SK-N-MC (cell line): ENCODE results near the gene FGD6.
A peak's percentile ranks its signal among the peaks of the same experiment; 100 is the strongest.
"Not testable (repeated sequence)": the region's sequence is repeated elsewhere in the genome, so short reads cannot be mapped to it uniquely, and the experiment has no call there.

Experiments used
- DNase-seq: peaks from one replicate; pipeline ENCODE4 v3.0.0-alpha.2; 2011; ENCODE audit warnings: low read depth, low spot score
- H3K27ac ChIP-seq: fragments of 200-600 bp; sonication (generic); 2 replicates; pipeline ENCODE4 v1.5.1; 2016; ENCODE audit warnings: mixed run types
- H3K36me3 ChIP-seq: fragments of 200-600 bp; sonication (generic); 2 replicates; pipeline ENCODE4 v1.6.1; 2017; ENCODE audit warnings: antibody characterized with exemption, low read length, mixed read lengths; ENCODE audit not compliant: insufficient read depth
- H3K4me3 ChIP-seq: fragments of 200-600 bp; sonication (generic); 2 replicates; pipeline ENCODE4 v1.5.1; 2016
- H3K9ac ChIP-seq: fragments of 200-600 bp; sonication (generic); 2 replicates; pipeline ENCODE4 v1.8.0; 2017; ENCODE audit warnings: mixed run types, mixed read lengths; ENCODE audit not compliant: insufficient read length
- H3K9me3 ChIP-seq: fragments of 200-600 bp; sonication (generic); 2 replicates; pipeline ENCODE4 v1.6.1; 2017; ENCODE audit warnings: low read depth, mild to moderate bottlenecking, antibody characterized with exemption, low read length, moderate library complexity, mixed read lengths
- EZH2 ChIP-seq: fragments of 200-600 bp; sonication (generic); IDR thresholded peaks from one replicate; pipeline ENCODE4 v1.6.1; 2017; ENCODE audit warnings: antibody characterized with exemption
- FOXP2 ChIP-seq: optimal IDR thresholded peaks from 2 replicates; pipeline ENCODE3; 2011; ENCODE audit warnings: mild to moderate bottlenecking, moderate library complexity; ENCODE audit not compliant: insufficient read depth; ENCODE audit errors: extremely low read length, control extremely low read depth
- POLR2AphosphoS5 ChIP-seq: IDR thresholded peaks from 2 replicates; pipeline ENCODE4 v1.6.1; 2012; ENCODE audit warnings: mild to moderate bottlenecking, low read depth, low read length, borderline replicate concordance

FGD6 gene

GRCh38 chr12:95197636-95198035, 19.6 kb downstream of the FGD6 start:
- no peaks in the 10 kb centered on the region for H3K36me3 ChIP-seq
- H3K27ac ChIP-seq, result peak overlapping the region; percentile 68
- H3K4me3 ChIP-seq, result no peak overlapping the region
- TF ChIP-seq EZH2 (no peak), FOXP2 (no peak), POLR2AphosphoS5 (no peak)
- no peak overlapping the region for H3K9ac ChIP-seq
- no peak for DNase-seq
- H3K9me3 ChIP-seq, result no peaks in the 10 kb centered on the region

GRCh38 chr12:95196875-95197569, 20.2 kb downstream of the FGD6 start:
- not testable (repeated sequence) for DNase-seq, H3K9me3 ChIP-seq, H3K4me3 ChIP-seq, H3K9ac ChIP-seq, H3K36me3 ChIP-seq
- peak overlapping the region; percentile 68; the same call in 1 of the 2 replicates for H3K27ac ChIP-seq

- no peaks in the 10 kb centered on the region for H3K36me3 ChIP-seq
Measured at GRCh38 chr12:95195122-95195521, 22.1 kb downstream of the FGD6 start.

GRCh38 chr12:95193139-95193538, 24.1 kb downstream of the FGD6 start:
- H3K9me3 ChIP-seq, result no peaks in the 10 kb centered on the region
- H3K9ac ChIP-seq, result no peak overlapping the region
- DNase-seq, result no peak
- no peak overlapping the region for H3K27ac ChIP-seq
- no peak for TF ChIP-seq POLR2AphosphoS5
- TF ChIP-seq FOXP2, result no peak
- no peak for TF ChIP-seq EZH2
- H3K36me3 ChIP-seq, result no peaks in the 10 kb centered on the region
- H3K4me3 ChIP-seq, result no peak overlapping the region

More at GRCh38 chr12:95195122-95195521, 22.1 kb downstream of the FGD6 start:
- Histone ChIP-seq H3K9ac (no peak overlapping the region), H3K27ac (no peak overlapping the region), H3K4me3 (no peak overlapping the region), H3K9me3 (no peaks in the 10 kb centered on the region)
- no peak for DNase-seq
- TF ChIP-seq EZH2 (no peak), FOXP2 (no peak), POLR2AphosphoS5 (no peak)

- H3K9me3 ChIP-seq, result no peaks in the 10 kb centered on the region
- TF ChIP-seq EZH2, result no peak
- no peak for TF ChIP-seq POLR2AphosphoS5
- TF ChIP-seq FOXP2, result no peak
- DNase-seq, result no peak
- H3K27ac ChIP-seq, result no peak overlapping the region
- no peaks in the 10 kb centered on the region for H3K36me3 ChIP-seq
- no peak overlapping the region for H3K4me3 ChIP-seq
- H3K9ac ChIP-seq, result no peak overlapping the region
Measured at GRCh38 chr12:95192271-95192670, 25.0 kb downstream of the FGD6 start.

- Histone ChIP-seq H3K36me3 (no peaks in the 10 kb centered on the region), H3K9ac (no peak overlapping the region), H3K9me3 (no peaks in the 10 kb centered on the region), H3K27ac (no peak overlapping the region), H3K4me3 (no peak overlapping the region)
- TF ChIP-seq POLR2AphosphoS5, result no peak
- TF ChIP-seq FOXP2, result no peak
- no peak for TF ChIP-seq EZH2
- DNase-seq, result no peak
Measured at GRCh38 chr12:95191060-95191696, 26.1 kb downstream of the FGD6 start.

- no peak for DNase-seq
- Histone ChIP-seq H3K36me3 (no peaks in the 10 kb centered on the region), H3K9me3 (no peaks in the 10 kb centered on the region), H3K4me3 (no peak overlapping the region), H3K9ac (no peak overlapping the region), H3K27ac (no peak overlapping the region)
- TF ChIP-seq POLR2AphosphoS5 (no peak), EZH2 (no peak), FOXP2 (no peak)
Measured at GRCh38 chr12:95187865-95188415, 29.3 kb downstream of the FGD6 start.

- no peak overlapping the region for H3K4me3 ChIP-seq
- no peak overlapping the region for H3K9ac ChIP-seq
- H3K9me3 ChIP-seq, result no peaks in the 10 kb centered on the region
- TF ChIP-seq FOXP2 (no peak), POLR2AphosphoS5 (no peak), EZH2 (no peak)
- no peaks in the 10 kb centered on the region for H3K36me3 ChIP-seq
- no peak for DNase-seq
- no peak overlapping the region for H3K27ac ChIP-seq
Measured at GRCh38 chr12:95185854-95186253, 31.4 kb downstream of the FGD6 start.
